ENCODE data around the gene CCDC91. TPM values are rescaled to one million over a fixed set of nuclear protein-coding genes. Genes with fewer than 3 reads are reported as not detected.

CCDC91 gene
- polyA plus RNA-seq, 2 of the 4 experiments (the other 2 are of a cell fraction), result 26.0 to 48.1 TPM

GRCh38 chr12:28164644-28165275 lies 25.5 kb upstream of the CCDC91 start (continued):
- no peak for TF ChIP-seq CTCF (IDR thresholded peaks at IDR 0.05)

- H3K9me3 ChIP-seq, result no peaks in the 10 kb centered on the region
- TF ChIP-seq CBX2 (IDR thresholded peaks at IDR 0.05; ENCODE audit: borderline replicate concordance, low read depth) (no peak), GATA3 (IDR thresholded peaks at IDR 0.05; ENCODE audit: borderline replicate concordance) (no peak), ZSCAN20 (CRISPR knock-in tag; IDR thresholded peaks at IDR 0.05) (no peak), EHMT2 (IDR thresholded peaks at IDR 0.05; ENCODE audit: low read depth) (no peak), PHF8 (IDR thresholded peaks at IDR 0.05; ENCODE audit: borderline replicate concordance, low read depth) (no peak), RCOR1 (IDR thresholded peaks at IDR 0.05; ENCODE audit: low read depth, low read length) (no peak), RNF2 (IDR thresholded peaks at IDR 0.05; ENCODE audit: borderline replicate concordance, low read depth) (no peak), HOXA7 (CRISPR knock-in tag; IDR thresholded peaks at IDR 0.05) (no peak), CHD4 (IDR thresholded peaks at IDR 0.05; ENCODE audit: borderline replicate concordance) (no peak), MAFK (IDR thresholded peaks at IDR 0.05; ENCODE audit: partially characterized antibody) (no peak), RARB (CRISPR knock-in tag; IDR thresholded peaks at IDR 0.05) (no peak), FOSL2 (IDR thresholded peaks at IDR 0.05) (no peak), FOSL2 (CRISPR knock-in tag; IDR thresholded peaks at IDR 0.05) (no peak), NFE2L2 (conservative IDR thresholded peaks at IDR 0.05; ENCODE audit: low read length) (no peak), ESRRA (IDR thresholded peaks at IDR 0.05; ENCODE audit: borderline replicate concordance, low read length) (no peak), FOXS1 (CRISPR knock-in tag; IDR thresholded peaks at IDR 0.05) (no peak), MAZ (IDR thresholded peaks at IDR 0.05; ENCODE audit: borderline replicate concordance, low read depth, low read length) (no peak), NPAS2 (CRISPR knock-in tag; IDR thresholded peaks at IDR 0.05; ENCODE audit: borderline replicate concordance) (no peak), USF2 (IDR thresholded peaks at IDR 0.05) (no peak), HMGXB4 (CRISPR knock-in tag; IDR thresholded peaks at IDR 0.05; ENCODE audit: borderline replicate concordance) (no peak)
- TF ChIP-seq, protein P1, sequence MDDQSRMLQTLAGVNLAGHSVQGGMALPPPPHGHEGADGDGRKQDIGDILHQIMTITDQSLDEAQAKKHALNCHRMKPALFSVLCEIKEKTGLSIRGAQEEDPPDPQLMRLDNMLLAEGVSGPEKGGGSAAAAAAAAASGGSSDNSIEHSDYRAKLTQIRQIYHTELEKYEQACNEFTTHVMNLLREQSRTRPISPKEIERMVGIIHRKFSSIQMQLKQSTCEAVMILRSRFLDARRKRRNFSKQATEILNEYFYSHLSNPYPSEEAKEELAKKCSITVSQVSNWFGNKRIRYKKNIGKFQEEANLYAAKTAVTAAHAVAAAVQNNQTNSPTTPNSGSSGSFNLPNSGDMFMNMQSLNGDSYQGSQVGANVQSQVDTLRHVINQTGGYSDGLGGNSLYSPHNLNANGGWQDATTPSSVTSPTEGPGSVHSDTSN (IDR thresholded peaks at IDR 0.05), result no peak
- CTCF ChIA-PET, result no interaction called here
- DNase-seq (ENCODE audit: low read depth in 1 of 2, low spot score in 1 of 2) (no peak), FAIRE-seq (no peak), ATAC-seq (no peak)
- WGBS (ENCODE audit: missing lambda C conversion rate), result 78% methylated on average over 2 of the region's 2 CpGs
- H3K4me2 ChIP-seq, result no peak overlapping the region
- H3K27ac ChIP-seq, result no peak overlapping the region
- no peak overlapping the region for H3K4me3 ChIP-seq
- POLR2A ChIA-PET, result no interaction called here
- peaks cover 16% of the 10 kb centered on the region for H3K4me1 ChIP-seq
These were observed 22.2 kb upstream of the CCDC91 start for GRCh38 chr12:28167981-28168485.

All from A549 (cell line).